GM10266 (cell line): Measurements from ENCODE around the gene PLXDC2.
"Not testable (repeated sequence)": the region's sequence is repeated elsewhere in the genome, so short reads cannot be mapped to it uniquely, and the experiment has no call there.

Source experiments
- DNase-seq: peaks from one replicate; pipeline ENCODE4 v3.0.0; 2012; ENCODE audit errors: extremely low spot score
- TF ChIP-seq, protein P1 (sequence below): IDR thresholded peaks from 2 replicates; pipeline ENCODE4 v1.5.1; 2012; ENCODE audit warnings: mild to moderate bottlenecking, low read depth; ENCODE audit not compliant: control insufficient read depth, insufficient read depth; ENCODE audit errors: missing control alignments

PLXDC2 gene

GRCh38 chr10:20170661-20171060 lies 354.4 kb downstream of the PLXDC2 start:
- TF ChIP-seq, protein P1, sequence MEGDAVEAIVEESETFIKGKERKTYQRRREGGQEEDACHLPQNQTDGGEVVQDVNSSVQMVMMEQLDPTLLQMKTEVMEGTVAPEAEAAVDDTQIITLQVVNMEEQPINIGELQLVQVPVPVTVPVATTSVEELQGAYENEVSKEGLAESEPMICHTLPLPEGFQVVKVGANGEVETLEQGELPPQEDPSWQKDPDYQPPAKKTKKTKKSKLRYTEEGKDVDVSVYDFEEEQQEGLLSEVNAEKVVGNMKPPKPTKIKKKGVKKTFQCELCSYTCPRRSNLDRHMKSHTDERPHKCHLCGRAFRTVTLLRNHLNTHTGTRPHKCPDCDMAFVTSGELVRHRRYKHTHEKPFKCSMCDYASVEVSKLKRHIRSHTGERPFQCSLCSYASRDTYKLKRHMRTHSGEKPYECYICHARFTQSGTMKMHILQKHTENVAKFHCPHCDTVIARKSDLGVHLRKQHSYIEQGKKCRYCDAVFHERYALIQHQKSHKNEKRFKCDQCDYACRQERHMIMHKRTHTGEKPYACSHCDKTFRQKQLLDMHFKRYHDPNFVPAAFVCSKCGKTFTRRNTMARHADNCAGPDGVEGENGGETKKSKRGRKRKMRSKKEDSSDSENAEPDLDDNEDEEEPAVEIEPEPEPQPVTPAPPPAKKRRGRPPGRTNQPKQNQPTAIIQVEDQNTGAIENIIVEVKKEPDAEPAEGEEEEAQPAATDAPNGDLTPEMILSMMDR: no peak
- DNase-seq: no peak

GRCh38 chr10:20173046-20173445 lies 356.8 kb downstream of the PLXDC2 start:
- DNase-seq: no peak
- TF ChIP-seq, protein P1: no peak

DNA sequence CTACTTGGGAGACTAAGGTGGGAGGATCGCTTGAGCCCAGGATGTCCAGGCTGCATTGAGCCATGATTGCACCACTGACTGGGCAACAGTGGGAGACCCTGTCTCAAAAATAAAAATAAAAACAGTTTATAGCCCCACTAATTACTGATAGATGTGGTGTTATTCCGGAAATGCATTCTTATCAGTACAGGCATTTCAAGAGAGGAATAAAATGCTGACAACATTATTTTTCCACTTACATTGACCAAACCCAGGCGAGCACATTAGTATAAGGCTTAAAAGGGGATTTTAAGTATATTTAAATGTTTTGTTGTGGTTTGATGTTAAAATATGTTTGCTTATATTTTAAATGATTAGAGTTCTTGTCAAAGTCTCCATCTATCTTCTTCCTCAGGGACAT lies 359.5 kb downstream of the PLXDC2 start:
- no peak for DNase-seq

GRCh38 chr10:20180766-20181165 lies 364.5 kb downstream of the PLXDC2 start:
- no peak for DNase-seq
- TF ChIP-seq, protein P1: no peak

More for the DNA sequence above, 359.5 kb downstream of the PLXDC2 start:
- TF ChIP-seq, protein P1: no peak

DNA sequence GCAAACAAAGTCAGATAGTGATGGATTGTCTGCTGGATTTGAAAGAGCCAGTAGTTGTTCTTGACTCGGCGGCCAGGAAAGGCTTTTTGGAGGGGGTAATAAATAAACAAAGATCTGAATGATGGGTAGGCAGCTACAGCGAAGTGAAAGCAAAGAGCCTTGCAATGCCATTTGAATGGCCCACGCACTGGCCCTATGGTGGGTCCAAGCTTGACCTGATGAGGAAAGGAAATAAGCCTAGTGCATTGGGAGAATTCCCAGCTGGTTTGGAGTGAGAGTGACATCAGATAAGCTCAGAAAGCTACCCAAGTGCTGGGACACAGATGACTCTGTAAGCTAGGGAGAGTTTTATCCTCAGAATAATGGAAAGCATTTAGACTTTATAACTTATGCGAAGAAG lies 365.2 kb downstream of the PLXDC2 start:
- TF ChIP-seq, protein P1: no peak
- DNase-seq: no peak

DNA sequence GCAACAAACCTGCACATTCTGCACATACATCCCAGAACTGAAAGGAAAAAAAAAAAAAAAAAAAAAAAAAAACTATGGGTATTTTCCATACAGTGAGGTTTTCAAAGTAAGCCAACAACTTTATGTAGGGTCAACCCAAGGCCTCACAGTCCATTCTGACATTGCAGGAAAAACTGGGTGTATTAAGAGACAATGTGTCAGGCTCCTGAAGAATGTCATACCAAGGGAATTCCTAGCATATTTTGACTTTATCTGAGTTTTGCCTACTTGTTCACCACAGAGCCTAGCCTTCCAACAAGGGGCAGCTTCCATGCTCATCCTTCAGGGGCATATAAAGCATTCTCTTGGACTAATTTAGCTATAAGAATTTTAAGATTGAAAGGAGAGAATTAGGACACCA lies 368.9 kb downstream of the PLXDC2 start:
- no peak for DNase-seq
- TF ChIP-seq, protein P1: no peak

- DNase-seq: not testable (repeated sequence)
Observed at GRCh38 chr10:20191392-20191791, 375.2 kb downstream of the PLXDC2 start.

DNA sequence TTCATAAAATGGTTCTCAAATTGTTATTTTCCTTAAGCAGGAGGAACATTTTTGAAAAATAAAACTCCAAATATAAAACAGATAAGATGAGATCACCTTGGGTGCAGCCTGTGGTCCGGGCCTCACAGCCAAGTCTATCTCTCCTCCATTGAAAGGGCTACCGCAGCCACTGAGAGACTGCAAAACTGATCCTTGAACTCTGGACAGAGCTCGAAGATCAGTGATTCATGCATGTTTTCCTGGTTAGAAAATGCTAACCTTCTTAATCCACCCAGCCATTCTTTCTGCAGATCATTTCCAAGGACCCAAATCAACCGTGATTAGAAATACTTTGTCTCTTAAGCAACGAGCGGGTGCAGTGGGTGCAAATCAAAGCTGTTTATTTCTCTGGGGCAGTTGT lies 378.8 kb downstream of the PLXDC2 start:
- TF ChIP-seq, protein P1: no peak
- DNase-seq: no peak
